OCI-LY3 (cell line): ENCODE measurements around the gene KIF5C.

Source experiments
- H2AFZ ChIP-seq: fragments of 200-600, 300-600 bp; shearing (Covaris generic); 2 replicates; pipeline ENCODE4 v1.6.0; 2014; ENCODE audit warnings: antibody characterized with exemption, low read depth, low read length
- H3K27ac ChIP-seq: fragments of 200-600, 300-600 bp; sonication (generic); 2 replicates; pipeline ENCODE4 v1.5.1; 2014; ENCODE audit warnings: mild to moderate bottlenecking, low read length, moderate library complexity, mixed read lengths
- H3K27me3 ChIP-seq: fragments of 200-600, 300-600 bp; sonication (generic); 2 replicates; pipeline ENCODE4 v1.6.1; 2014; ENCODE audit warnings: low read depth, low read length, mixed read lengths
- H3K36me3 ChIP-seq: fragments of 200-600, 300-600 bp; sonication (generic); replicated peaks from 2 replicates; pipeline ENCODE3; 2014; ENCODE audit warnings: low read depth, low read length, mixed read lengths
- H3K4me1 ChIP-seq: fragments of 300-600, 200-600 bp; sonication (generic); 2 replicates; pipeline ENCODE4 v1.6.1; 2014; ENCODE audit warnings: low read length, mixed read lengths
- H3K4me2 ChIP-seq: fragments of 200-600, 300-600 bp; sonication (generic); 2 replicates; pipeline ENCODE4 v1.6.1; 2014; ENCODE audit warnings: low read length, mixed read lengths
- H3K4me3 ChIP-seq: fragments of 300-600, 200-600 bp; sonication (generic); 2 replicates; pipeline ENCODE4 v1.5.1; 2014; ENCODE audit warnings: antibody characterized with exemption, mild to moderate bottlenecking, low read length, moderate library complexity
- H3K79me2 ChIP-seq: fragments of 300-600, 200-600 bp; shearing (Covaris generic); 2 replicates; pipeline ENCODE4 v1.6.1; 2014; ENCODE audit warnings: mild to moderate bottlenecking, low read length, mixed read lengths
- H3K9ac ChIP-seq: fragments of 300-600, 200-600 bp; shearing (Covaris generic); 2 replicates; pipeline ENCODE4 v1.6.0; 2014; ENCODE audit warnings: mild to moderate bottlenecking, low read length, moderate library complexity
- H3K9me3 ChIP-seq: fragments of 200-600, 300-600 bp; shearing (Covaris generic); 2 replicates; pipeline ENCODE4 v1.6.1; 2014; ENCODE audit warnings: low read length, mixed read lengths; ENCODE audit not compliant: insufficient read depth
- H4K20me1 ChIP-seq: fragments of 200-600, 300-600 bp; sonication (generic); 2 replicates; pipeline ENCODE4 v1.6.1; 2016; ENCODE audit warnings: low read length, mixed read lengths; ENCODE audit not compliant: insufficient read depth
- CTCF ChIP-seq: fragments of 200-600, 300-600 bp; sonication (generic); IDR thresholded peaks from 2 replicates; pipeline ENCODE4 v1.5.1; 2014; ENCODE audit warnings: antibody characterized with exemption, low read length, low read depth
- EZH2phosphoT487 ChIP-seq: fragments of 200-600 bp; shearing (Covaris generic); IDR thresholded peaks from 2 replicates; pipeline ENCODE4 v1.6.1; 2018; ENCODE audit warnings: antibody characterized with exemption, mixed run types, low read depth

The KIF5C gene

GRCh38 chr2:149042881-149043280, 167.9 kb downstream of the KIF5C start:
- no peak overlapping the region for H2AFZ ChIP-seq
- no peaks in the 10 kb centered on the region for H3K79me2 ChIP-seq
- H3K4me1 ChIP-seq = no peaks in the 10 kb centered on the region
- H3K9me3 ChIP-seq = no peaks in the 10 kb centered on the region
- TF ChIP-seq EZH2phosphoT487 (no peak), CTCF (no peak)
- H3K27me3 ChIP-seq = peaks cover 10% of the 10 kb centered on the region; the same call in 1 of the 2 replicates
- H3K4me3 ChIP-seq = no peak overlapping the region
- H4K20me1 ChIP-seq = no peaks in the 10 kb centered on the region
- no peaks in the 10 kb centered on the region for H3K36me3 ChIP-seq
- no peak overlapping the region for H3K4me2 ChIP-seq
- H3K27ac ChIP-seq = no peak overlapping the region
- no peak overlapping the region for H3K9ac ChIP-seq

DNA sequence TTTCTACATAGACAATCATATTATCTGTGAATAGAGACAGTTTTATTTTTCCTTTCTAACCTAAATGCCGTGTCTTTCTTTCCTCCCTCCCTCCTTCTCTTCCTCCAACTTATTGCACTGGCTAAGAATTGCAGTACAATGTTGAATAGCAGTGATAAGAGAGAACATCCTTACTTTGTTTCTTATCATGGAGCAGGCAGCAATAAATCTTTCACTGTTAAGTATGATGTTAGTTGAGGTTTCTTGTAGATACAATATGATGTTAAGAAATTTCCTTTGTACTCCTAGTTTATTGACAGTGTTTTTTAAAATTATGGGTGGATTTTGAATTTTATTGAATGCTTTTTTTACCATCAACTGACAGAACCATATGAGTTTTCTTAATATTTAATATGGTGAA, 169.5 kb downstream of the KIF5C start:
- H2AFZ ChIP-seq = no peak overlapping the region
- no peaks in the 10 kb centered on the region for H3K36me3 ChIP-seq
- no peaks in the 10 kb centered on the region for H3K4me1 ChIP-seq
- no peaks in the 10 kb centered on the region for H3K79me2 ChIP-seq
- no peak overlapping the region for H3K4me3 ChIP-seq
- H3K27me3 ChIP-seq = peaks cover 10% of the 10 kb centered on the region; the same call in 1 of the 2 replicates
- no peak overlapping the region for H3K27ac ChIP-seq
- no peaks in the 10 kb centered on the region for H3K9me3 ChIP-seq
- no peak overlapping the region for H3K9ac ChIP-seq
- no peak overlapping the region for H3K4me2 ChIP-seq
- no peaks in the 10 kb centered on the region for H4K20me1 ChIP-seq
- TF ChIP-seq CTCF (no peak), EZH2phosphoT487 (no peak)

- no peak overlapping the region for H3K4me2 ChIP-seq
- no peaks in the 10 kb centered on the region for H3K79me2 ChIP-seq
- no peaks in the 10 kb centered on the region for H3K36me3 ChIP-seq
- peaks cover 2% of the 10 kb centered on the region; the same call in 1 of the 2 replicates for H3K27me3 ChIP-seq
- TF ChIP-seq CTCF (no peak), EZH2phosphoT487 (no peak)
- H3K4me1 ChIP-seq = peaks cover 6% of the 10 kb centered on the region; the same call in 1 of the 2 replicates
- no peaks in the 10 kb centered on the region for H3K9me3 ChIP-seq
- no peak overlapping the region for H3K9ac ChIP-seq
- H4K20me1 ChIP-seq = no peaks in the 10 kb centered on the region
- no peak overlapping the region for H3K27ac ChIP-seq
- H2AFZ ChIP-seq = no peak overlapping the region
- no peak overlapping the region for H3K4me3 ChIP-seq
Measured at GRCh38 chr2:149047118-149047517, 172.1 kb downstream of the KIF5C start.

DNA sequence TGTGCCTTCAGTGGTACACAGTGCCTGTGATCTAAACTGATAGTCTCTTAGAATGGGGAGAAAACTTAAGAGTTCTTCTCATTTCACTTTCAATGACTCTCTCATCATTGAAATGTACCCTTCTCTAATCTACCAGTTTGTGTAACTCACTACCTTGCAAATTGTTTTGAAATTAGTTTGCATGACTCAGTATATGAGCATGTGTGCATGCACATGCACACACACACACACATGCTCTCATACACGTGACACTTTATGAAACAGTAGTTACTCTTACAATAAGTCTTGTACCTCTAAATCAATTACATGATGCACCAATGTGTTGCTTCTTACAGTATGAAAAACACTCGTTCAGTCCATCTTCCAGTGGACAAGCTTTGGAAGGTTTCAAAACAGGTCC, 174.1 kb downstream of the KIF5C start:
- Histone ChIP-seq H3K4me1 (peaks cover 6% of the 10 kb centered on the region; the same call in 1 of the 2 replicates), H3K9me3 (no peaks in the 10 kb centered on the region), H3K27me3 (no peaks in the 10 kb centered on the region), H4K20me1 (no peaks in the 10 kb centered on the region), H3K36me3 (no peaks in the 10 kb centered on the region), H3K79me2 (no peaks in the 10 kb centered on the region), H3K9ac (no peak overlapping the region), H2AFZ (no peak overlapping the region), H3K27ac (no peak overlapping the region), H3K4me2 (no peak overlapping the region), H3K4me3 (no peak overlapping the region)
- TF ChIP-seq EZH2phosphoT487 (no peak), CTCF (no peak)
